Stomach (tissue), 9 donors: ENCODE measurements around the gene HTR2B. TPM values are rescaled to one million over a fixed set of nuclear protein-coding genes. Genes with fewer than 3 reads are reported as not detected.

Experiments
- DNase-seq, 2 donors: peaks; one replicate each; pipeline versions ENCODE4 v3.0.0 to v3.0.0-alpha.2; 2013 to 2019
- H3K27ac ChIP-seq, 5 donors: fragments of 200-600 bp in 4 of 5; sonication (generic) in 4 of 5; one replicate each; pipeline ENCODE4 v1.5.1; 2013 to 2019; ENCODE audit warnings: mild to moderate bottlenecking in 1 of 5, moderate library complexity in 1 of 5
- H3K27me3 ChIP-seq, 3 donors: fragments of 200-600 bp; sonication (generic); one replicate each; pipeline ENCODE4 v1.5.1; 2017 to 2019; ENCODE audit warnings: mixed run types in 1 of 3
- H3K36me3 ChIP-seq, 4 donors: fragments of 200-600 bp; sonication (generic); 1 replicate in 3 of 4; 2 replicates in 1 of 4; pipeline ENCODE4 v1.5.1; 2016 to 2019
- H3K4me1 ChIP-seq, 4 donors: fragments of 200-600 bp; sonication (generic); one replicate each; pipeline ENCODE4 v1.5.1; 2016 to 2019
- H3K4me3 ChIP-seq, 4 donors: fragments of 200-600 bp; sonication (generic) in 3 of 4; one replicate each; pipeline ENCODE4 v1.5.1; 2016 to 2019; ENCODE audit warnings: mild to moderate bottlenecking in 1 of 4
- H3K9me3 ChIP-seq, 4 donors: fragments of 200-600 bp; sonication (generic); one replicate each; pipeline ENCODE4 v1.5.1; 2016 to 2019
- EP300 ChIP-seq: sonication (generic); formaldehyde crosslinking; IDR thresholded peaks from one replicate; pipeline ENCODE4 v1.6.1; 2017; ENCODE audit warnings: antibody characterized with exemption
- POLR2A ChIP-seq, 4 donors: fragments of 450-650 bp; IDR thresholded peaks; one replicate each; pipeline ENCODE4 v1.6.1; 2016; ENCODE audit warnings: antibody characterized with exemption in 4 of 4, control low read depth in 2 of 4, mild to moderate bottlenecking in 1 of 4, moderate library complexity in 1 of 4
- POLR2AphosphoS5 ChIP-seq, 3 donors: sonication (generic); formaldehyde crosslinking; IDR thresholded peaks; one replicate each; pipeline ENCODE4 v1.6.1; 2016; ENCODE audit warnings: antibody characterized with exemption in 3 of 3
- WGBS, 5 donors: extraction: QIAGEN DNeasy Blood & Tissue Kit in 3 of 5; methylation state at CpG; one replicate each; pipeline versions ENCODE4 v1.1.5 to v1.1.7; 2013 to 2018; 5-methylcytosine and 5-hydroxymethylcytosine counted together
- intact Hi-C: fragments of 100-400 bp; cut with DNase I; formaldehyde crosslinking; loops from one replicate; pipeline ENCODE4 v1.15.1; 2023; ENCODE audit warnings: low total_unique reads
- polyA plus RNA-seq, 3 donors: library from polyadenylated mRNA; stranded (reverse); fragments of 200-250 nt; gene quantifications; one replicate each; pipeline ENCODE4 v1.2.3, GENCODE V29; 2013
- small RNA-seq, 4 donors: library from RNA; depleted of rRNA; stranded (forward); fragments of <200 nt; gene quantifications; one replicate each; pipeline ENCODE3, GENCODE V24; 2016
- total RNA-seq, 5 donors: library from RNA; depleted of rRNA; stranded (reverse); fragments of >200 nt; gene quantifications; one replicate each; pipeline versions ENCODE4 v1.1.0 to v1.2.3, GENCODE V29; 2014 to 2016
- TF ChIP-seq, protein P1 (sequence below), 7 experiments: fragments of 450-650 bp in 4 of 7; fragments of 200-600 bp in 3 of 7; sonication (generic) in 3 of 7; IDR thresholded peaks; one replicate each; pipeline ENCODE4 v1.5.1; 2016 to 2019; ENCODE audit warnings: antibody characterized with exemption in 7 of 7, control low read depth in 2 of 7, mild to moderate bottlenecking in 1 of 7
- donor health status: healthy with polysubstance abuse.
- donor health status: Bipolar disorder and iron deficiency.
- donor health status: healthy.

The HTR2B gene
- total and polyA plus RNA-seq, 8 donors = 0.35 to 32.1 (median 1.3) TPM; not detected in 3

- 97 to 100% (median 98%) methylated on average over 1 of the region's 1 CpG for WGBS, 5 donors
- H3K36me3 ChIP-seq = peaks cover 34 to 72% (median 70%) of the 10 kb centered on the region in 4 donors
- no peaks in the 10 kb centered on the region for H3K9me3 ChIP-seq
- H3K27ac ChIP-seq = no peak overlapping the region
- intact Hi-C loops = no loop called here
- H3K4me1 ChIP-seq = peaks cover 12 to 38% (median 22%) of the 10 kb centered on the region in 4 donors
- DNase-seq = no peak
- H3K27me3 ChIP-seq = no peaks in the 10 kb centered on the region
- TF ChIP-seq, protein P1, sequence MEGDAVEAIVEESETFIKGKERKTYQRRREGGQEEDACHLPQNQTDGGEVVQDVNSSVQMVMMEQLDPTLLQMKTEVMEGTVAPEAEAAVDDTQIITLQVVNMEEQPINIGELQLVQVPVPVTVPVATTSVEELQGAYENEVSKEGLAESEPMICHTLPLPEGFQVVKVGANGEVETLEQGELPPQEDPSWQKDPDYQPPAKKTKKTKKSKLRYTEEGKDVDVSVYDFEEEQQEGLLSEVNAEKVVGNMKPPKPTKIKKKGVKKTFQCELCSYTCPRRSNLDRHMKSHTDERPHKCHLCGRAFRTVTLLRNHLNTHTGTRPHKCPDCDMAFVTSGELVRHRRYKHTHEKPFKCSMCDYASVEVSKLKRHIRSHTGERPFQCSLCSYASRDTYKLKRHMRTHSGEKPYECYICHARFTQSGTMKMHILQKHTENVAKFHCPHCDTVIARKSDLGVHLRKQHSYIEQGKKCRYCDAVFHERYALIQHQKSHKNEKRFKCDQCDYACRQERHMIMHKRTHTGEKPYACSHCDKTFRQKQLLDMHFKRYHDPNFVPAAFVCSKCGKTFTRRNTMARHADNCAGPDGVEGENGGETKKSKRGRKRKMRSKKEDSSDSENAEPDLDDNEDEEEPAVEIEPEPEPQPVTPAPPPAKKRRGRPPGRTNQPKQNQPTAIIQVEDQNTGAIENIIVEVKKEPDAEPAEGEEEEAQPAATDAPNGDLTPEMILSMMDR (IDR thresholded peaks at IDR 0.05) = no peak
- TF ChIP-seq POLR2AphosphoS5 (IDR thresholded peaks at IDR 0.05) (no peak), EP300 (no peak), POLR2A (IDR thresholded peaks at IDR 0.05) (no peak)
- no peak overlapping the region for H3K4me3 ChIP-seq
These were observed 61.5 kb downstream of the HTR2B start for GRCh38 chr2:231063347-231063746.

GRCh38 chr2:231062776-231063175 is 62.1 kb downstream of the HTR2B start:
- TF ChIP-seq, protein P1 (IDR thresholded peaks at IDR 0.05) = no peak
- TF ChIP-seq POLR2A (IDR thresholded peaks at IDR 0.05) (no peak), POLR2AphosphoS5 (IDR thresholded peaks at IDR 0.05) (no peak), EP300 (no peak)
- intact Hi-C loops = no loop called here
- WGBS, 5 donors = 75 to 85% (median 84%) methylated on average over 3 of the region's 3 CpGs
- Histone ChIP-seq H3K36me3 (peaks cover 28 to 67% (median 64%) of the 10 kb centered on the region in 4 donors), H3K27me3 (no peaks in the 10 kb centered on the region), H3K27ac (no peak overlapping the region), H3K9me3 (no peaks in the 10 kb centered on the region), H3K4me3 (no peak overlapping the region), H3K4me1 (peaks cover 17 to 38% (median 27%) of the 10 kb centered on the region in 4 donors)
- no peak for DNase-seq

DNA sequence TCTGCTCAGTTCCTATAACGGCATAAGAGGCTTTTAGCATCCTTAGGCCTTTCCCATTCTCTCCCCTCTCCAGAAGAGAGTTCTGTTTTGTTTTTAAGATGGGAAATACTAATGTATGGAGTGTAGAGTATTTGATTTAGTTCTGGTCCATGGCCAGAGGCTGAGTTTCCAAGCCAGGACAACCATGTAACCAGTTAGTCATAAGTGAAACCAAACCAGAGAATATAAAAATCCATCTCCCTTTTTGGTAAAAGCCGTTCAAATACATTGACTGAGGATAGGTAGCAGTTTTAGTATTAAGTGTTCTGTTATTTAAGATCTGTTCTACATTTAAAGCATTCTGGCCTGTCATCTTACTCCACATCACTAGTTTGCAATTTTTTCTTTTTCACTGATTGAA is 65.1 kb downstream of the HTR2B start:
- intact Hi-C loops = no loop called here
- H3K27ac ChIP-seq = no peak overlapping the region
- peaks cover 16 to 36% (median 36%) of the 10 kb centered on the region in 4 donors for H3K36me3 ChIP-seq
- no peaks in the 10 kb centered on the region for H3K27me3 ChIP-seq
- WGBS, 5 donors = 74 to 88% (median 82%) methylated on average over 2 of the region's 2 CpGs
- DNase-seq = no peak
- no peak for TF ChIP-seq EP300
- TF ChIP-seq, protein P1 (IDR thresholded peaks at IDR 0.05) = no peak
- no peak for TF ChIP-seq POLR2AphosphoS5 (IDR thresholded peaks at IDR 0.05)
- no peak for TF ChIP-seq POLR2A (IDR thresholded peaks at IDR 0.05)
- H3K4me3 ChIP-seq = no peak overlapping the region
- peaks cover 21 to 42% (median 36%) of the 10 kb centered on the region in 4 donors for H3K4me1 ChIP-seq
- no peaks in the 10 kb centered on the region for H3K9me3 ChIP-seq

DNA sequence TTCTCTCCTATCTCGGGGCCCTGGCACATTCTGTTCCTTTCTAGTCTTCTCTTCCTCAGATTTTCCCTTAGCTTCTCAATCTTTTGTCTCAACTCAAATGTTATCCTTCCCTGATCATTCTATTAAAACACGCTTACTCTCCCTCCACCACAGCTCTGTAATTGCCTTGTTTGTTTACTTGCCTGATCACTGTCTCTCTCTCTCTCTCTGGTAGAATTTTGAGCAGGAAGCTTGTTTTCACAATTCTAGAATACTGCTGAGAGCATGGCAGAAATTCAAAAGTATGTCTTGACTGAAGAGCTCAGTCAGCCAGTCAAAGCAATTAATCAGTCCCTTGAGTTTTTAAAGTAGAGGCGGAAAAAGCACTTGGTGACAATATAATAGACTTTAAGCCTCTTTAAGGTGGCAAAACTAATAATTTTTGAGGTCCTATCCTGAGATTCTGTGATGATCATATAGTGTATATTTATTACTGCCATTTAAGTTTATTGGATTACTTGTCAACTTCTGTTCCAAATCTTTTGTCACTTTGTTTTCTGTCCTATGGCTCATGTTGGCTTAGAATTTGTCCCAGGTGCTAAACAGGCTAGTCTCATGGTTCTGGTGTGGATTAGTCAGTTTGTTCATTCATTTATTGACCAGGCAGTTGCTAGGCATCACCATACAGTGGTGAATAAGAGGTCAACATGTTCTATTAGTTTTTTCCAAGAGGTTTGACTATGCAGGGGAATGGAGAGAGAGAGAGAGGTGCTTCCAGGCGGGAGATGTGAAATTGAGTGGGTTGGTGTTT is 65.9 kb downstream of the HTR2B start:
- no peak for DNase-seq
- peaks cover 21 to 42% (median 36%) of the 10 kb centered on the region in 4 donors for H3K4me1 ChIP-seq
- intact Hi-C loops = no loop called here
- H3K4me3 ChIP-seq = no peak overlapping the region
- H3K27me3 ChIP-seq = no peaks in the 10 kb centered on the region
- H3K27ac ChIP-seq = peak overlapping the region in 1 of 5 donors; percentile 93
- H3K36me3 ChIP-seq = peaks cover 8 to 28% (median 28%) of the 10 kb centered on the region in 4 donors
- H3K9me3 ChIP-seq = no peaks in the 10 kb centered on the region
- 71 to 79% (median 78%) methylated on average over 4 of the region's 4 CpGs for WGBS, 5 donors
- TF ChIP-seq, protein P1 (IDR thresholded peaks at IDR 0.05) = no peak
- TF ChIP-seq POLR2AphosphoS5 (IDR thresholded peaks at IDR 0.05) = no peak
- TF ChIP-seq EP300 = no peak
- no peak for TF ChIP-seq POLR2A (IDR thresholded peaks at IDR 0.05)

Small RNA genes within 50 kb of the gene (small RNA-seq; reads per million reads assigned to genes)
- gene RNU1-93P = 0 reads per million in 4 donors

Other genes starting within 250 kb of the HTR2B start
- under 1 TPM in 1 of 5 donors, not detected in 4; 0.37 TPM for gene GPR55, start 199.8 kb downstream of the HTR2B start, total RNA-seq
- under 1 TPM in 2 of 3 donors, not detected in 1; 0.13 to 0.19 TPM for gene GPR55, start 199.8 kb downstream of the HTR2B start, polyA plus RNA-seq
- gene SPATA3, start 128.9 kb downstream of the HTR2B start, total RNA-seq = not detected
- not detected for gene SPATA3, start 128.9 kb downstream of the HTR2B start, polyA plus RNA-seq
- 10 to 100 TPM in 1 of 5 donors, 1 to 10 TPM in 3, not detected in 1; 4.0 to 41.4 (median 7.2) TPM for gene C2orf72, start 87.5 kb downstream of the HTR2B start, total RNA-seq
- gene C2orf72, start 87.5 kb downstream of the HTR2B start, polyA plus RNA-seq = 1 to 10 TPM; 3.3 to 7.6 (median 7.3) TPM
- gene PSMD1, start 68.2 kb downstream of the HTR2B start, total RNA-seq = 10 to 100 TPM; 34.6 to 96.4 (median 43.8) TPM
- gene PSMD1, start 68.2 kb downstream of the HTR2B start, polyA plus RNA-seq = 10 to 100 TPM; 31.9 to 50.7 (median 47.4) TPM
- 100 to 1,000 TPM in 1 of 5 donors, 10 to 100 TPM in 3, 1 to 10 TPM in 1; 4.6 to 114 (median 45.5) TPM for gene ARMC9, start 73.6 kb upstream of the HTR2B start, total RNA-seq
- 1 to 10 TPM; 4.5 to 4.9 (median 4.7) TPM for gene ARMC9, start 73.6 kb upstream of the HTR2B start, polyA plus RNA-seq